Activated T-helper 1 cell treated with Interleukin-2 at 50 U/mL for 16 hours (primary cell): ENCODE measurements around the gene LYPLA2.
"Not testable (repeated sequence)": the region's sequence is repeated elsewhere in the genome, so short reads cannot be mapped to it uniquely, and the experiment has no call there.

Source experiments
- DNase-seq: peaks from one replicate; pipeline ENCODE4 v3.0.0-alpha.2; 2020; ENCODE audit warnings: low read depth

The LYPLA2 gene

GRCh38 chr1:23801338-23801748 is 10.4 kb downstream of the LYPLA2 start:
- DNase-seq: no peak

GRCh38 chr1:23801876-23802275 is 10.9 kb downstream of the LYPLA2 start:
- DNase-seq: no peak

- DNase-seq: not testable (repeated sequence)
These were observed 11.9 kb downstream of the LYPLA2 start for GRCh38 chr1:23802809-23803342.

- no peak for DNase-seq
These were observed 12.7 kb downstream of the LYPLA2 start for GRCh38 chr1:23803674-23804073.

DNA sequence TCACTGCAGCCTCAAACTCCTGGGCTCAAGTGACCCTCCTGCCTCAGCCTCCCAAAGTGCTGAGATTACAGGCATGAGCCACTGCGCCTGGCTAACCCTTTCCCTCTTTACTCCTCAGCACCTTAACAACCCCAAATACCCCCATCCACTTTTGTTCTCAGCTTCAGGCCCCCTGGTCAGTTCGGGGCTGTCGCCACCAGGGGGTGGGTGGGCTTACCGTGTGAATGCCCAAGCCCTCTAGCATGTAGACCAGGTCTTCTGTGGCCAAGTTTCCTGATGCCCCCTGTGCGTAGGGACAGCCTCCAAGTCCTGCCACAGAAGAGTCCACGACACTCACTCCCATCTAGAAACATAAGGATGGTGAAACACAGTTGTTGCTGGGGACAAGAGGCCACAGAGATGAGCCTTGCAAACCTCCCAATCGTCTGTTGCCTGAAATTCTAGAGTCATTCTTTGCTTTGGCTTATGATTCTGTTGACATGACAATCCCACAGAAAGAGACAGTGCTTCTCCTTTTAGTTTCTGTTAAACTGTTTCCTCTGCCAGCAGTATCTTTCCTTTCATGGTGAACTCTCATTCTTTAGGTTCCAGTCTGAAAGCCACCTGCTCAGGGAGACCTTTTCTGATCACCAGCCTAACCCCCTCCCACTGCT is 13.4 kb downstream of the LYPLA2 start:
- no peak for DNase-seq

DNA sequence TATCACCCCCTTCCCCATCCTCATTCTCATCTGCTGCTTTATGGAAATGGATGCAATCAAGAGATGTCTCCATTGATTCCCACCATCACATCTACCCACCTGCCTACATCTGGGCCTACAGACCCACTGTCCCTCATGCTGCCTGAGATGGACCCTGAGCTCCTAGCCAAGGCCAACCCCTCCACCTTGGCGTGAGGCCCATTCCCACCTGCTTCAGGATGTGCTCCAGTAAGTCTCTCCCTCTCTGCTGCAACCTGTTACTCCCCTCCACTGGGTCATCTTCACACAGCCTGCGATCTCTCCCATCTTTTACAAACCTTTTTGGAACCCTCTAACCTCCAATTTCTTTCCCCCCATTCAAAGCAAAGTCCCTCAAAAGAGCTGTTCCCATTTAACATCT is 14.1 kb downstream of the LYPLA2 start:
- DNase-seq: no peak

DNA sequence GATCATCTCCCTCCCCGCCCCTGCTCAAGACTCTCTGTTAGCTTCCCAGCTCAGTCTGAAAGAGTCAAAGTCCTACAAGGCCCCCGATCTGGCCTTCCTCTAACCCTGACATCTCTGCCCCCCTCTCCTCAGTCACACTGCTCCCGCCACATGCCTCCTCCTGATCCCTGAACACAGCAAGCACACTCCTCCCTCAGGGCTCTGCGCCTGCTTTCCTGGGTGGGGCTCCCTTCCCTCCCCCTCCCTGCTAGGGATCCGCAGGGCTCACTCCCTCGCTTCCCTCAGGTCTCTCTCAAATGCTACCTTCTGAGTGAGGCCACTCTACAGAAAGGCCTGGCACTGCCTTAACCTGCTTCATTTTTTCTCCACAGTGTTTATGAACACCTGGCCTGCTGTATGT is 15.3 kb downstream of the LYPLA2 start:
- DNase-seq: no peak

DNA sequence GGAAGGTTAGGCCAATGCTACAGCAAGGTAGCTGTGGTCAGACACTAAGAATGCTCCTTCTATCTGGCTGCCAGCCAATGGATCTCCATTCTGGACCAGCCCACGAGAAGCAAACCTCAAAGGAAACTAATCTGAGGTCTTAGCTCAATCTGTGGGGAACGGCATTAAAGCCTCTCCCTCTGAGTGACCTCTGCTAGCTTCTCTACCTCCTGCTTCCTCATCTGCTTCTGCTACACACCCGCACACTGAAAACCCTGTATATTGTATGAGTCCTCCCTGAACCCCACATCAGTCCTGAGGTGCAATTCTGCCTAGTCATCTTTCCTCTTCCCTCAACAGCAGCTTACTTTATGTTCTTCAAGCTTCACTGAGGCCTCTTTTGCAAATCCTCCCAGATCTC is 16.5 kb downstream of the LYPLA2 start:
- DNase-seq: no peak

GRCh38 chr1:23809751-23810171 is 18.8 kb downstream of the LYPLA2 start:
- DNase-seq: peak; percentile 69

- DNase-seq: no peak
These were observed 20.0 kb downstream of the LYPLA2 start for GRCh38 chr1:23810818-23811540.

- DNase-seq: no peak
These were observed 23.1 kb downstream of the LYPLA2 start for GRCh38 chr1:23814016-23814415.

GRCh38 chr1:23816361-23816760 is 25.4 kb downstream of the LYPLA2 start:
- no peak for DNase-seq

DNA sequence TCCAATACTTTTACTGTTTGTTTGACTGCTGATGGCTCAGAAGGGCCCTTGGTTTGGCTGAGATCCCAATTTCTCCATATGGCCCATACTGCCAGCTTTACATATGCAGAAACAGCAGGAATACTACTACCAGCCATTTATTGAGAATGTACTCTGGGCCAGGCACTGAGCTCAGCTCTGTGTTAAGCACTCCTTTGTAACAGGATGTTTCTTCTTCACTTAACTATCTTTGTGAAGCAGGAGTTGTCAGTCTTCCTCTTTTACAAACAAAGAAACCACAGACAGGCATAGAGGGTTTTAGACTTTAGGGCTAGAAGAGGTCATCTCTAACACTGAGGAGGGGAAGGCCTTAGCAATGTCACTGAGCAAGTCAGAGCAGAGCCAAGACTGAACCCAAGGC is 26.0 kb downstream of the LYPLA2 start:
- DNase-seq: no peak

DNA sequence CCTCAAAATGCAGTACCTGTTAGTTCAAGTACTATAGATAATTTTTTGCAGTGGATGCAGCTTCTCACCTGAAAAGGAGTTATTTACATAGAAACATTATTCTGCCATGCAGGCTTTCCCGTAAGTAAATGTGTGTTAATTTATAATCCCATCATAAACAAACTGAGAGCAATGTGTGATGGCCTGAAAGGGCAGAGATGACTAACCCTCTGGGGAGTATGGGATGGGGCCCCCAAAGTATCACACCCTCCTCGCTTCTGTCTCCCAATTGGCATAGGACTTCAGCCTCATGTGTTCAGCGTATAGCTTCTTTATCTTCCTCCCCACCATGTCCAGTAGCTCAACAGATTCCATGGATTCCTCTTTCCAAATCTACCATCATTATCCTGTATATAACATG is 26.7 kb downstream of the LYPLA2 start:
- no peak for DNase-seq

DNA sequence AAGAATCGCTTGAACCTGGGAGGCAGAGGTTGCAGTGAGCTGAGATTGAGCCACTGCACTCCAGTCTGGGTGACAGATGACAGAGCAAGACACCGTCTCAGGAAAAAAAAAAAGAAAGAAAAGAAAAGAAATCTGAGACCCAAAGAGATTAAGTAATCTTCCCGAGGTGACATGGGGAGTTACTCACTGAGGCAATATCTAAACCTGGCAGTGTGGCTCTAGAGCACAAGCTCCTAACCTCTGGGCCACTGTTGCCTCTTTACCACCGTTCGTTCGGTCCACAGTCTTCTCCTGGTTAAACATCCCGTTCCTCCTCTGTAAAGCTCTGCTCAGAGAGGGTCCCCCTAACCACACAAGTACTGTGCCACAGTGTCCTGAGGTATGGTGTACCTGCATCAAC is 32.8 kb downstream of the LYPLA2 start:
- DNase-seq: no peak

GRCh38 chr1:23824711-23825075 is 33.7 kb downstream of the LYPLA2 start:
- no peak for DNase-seq

DNA sequence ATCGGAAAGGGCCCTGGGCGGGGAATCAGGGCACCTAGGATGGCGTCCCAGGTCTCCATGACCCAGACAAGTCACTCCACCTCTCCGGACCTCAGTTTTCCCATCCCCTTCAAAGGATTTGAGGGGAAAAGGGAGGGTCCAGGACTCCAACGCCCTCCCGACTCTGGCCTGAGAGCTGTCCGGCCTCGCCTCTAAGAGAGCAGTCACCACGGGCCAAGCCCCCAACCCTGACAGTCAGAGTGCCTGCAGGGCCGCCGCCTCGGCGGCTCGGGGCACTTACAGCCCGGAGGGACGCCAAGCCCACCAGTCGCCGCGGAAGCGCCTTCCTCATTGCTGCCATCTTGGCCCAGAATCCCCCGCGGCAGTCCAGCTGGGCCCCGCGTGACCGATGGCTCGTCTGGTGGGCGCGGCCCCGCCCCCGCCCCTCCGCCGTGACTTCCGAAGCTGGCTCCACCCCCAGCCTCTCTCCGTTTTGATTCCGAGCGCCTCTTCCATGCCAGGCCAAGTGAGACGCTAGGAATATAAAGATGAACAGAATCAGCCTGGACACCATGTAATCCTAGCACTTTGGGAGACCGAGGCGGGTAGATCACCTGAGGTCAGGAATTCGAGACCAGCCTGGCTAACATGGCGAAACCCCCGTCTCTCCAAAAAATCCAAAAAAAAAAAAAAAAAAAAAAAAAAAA is 34.3 kb downstream of the LYPLA2 start, which contains the start of gene HMGCL:
HMGCL (minus strand) TSS at position 354 of the 686 bp plus-strand sequence; CDS start at position 340, 14 bp downstream.
- peak; percentile 80 for DNase-seq

GRCh38 chr1:23825762-23826522 is 35.0 kb downstream of the LYPLA2 start:
- DNase-seq: no peak

DNA sequence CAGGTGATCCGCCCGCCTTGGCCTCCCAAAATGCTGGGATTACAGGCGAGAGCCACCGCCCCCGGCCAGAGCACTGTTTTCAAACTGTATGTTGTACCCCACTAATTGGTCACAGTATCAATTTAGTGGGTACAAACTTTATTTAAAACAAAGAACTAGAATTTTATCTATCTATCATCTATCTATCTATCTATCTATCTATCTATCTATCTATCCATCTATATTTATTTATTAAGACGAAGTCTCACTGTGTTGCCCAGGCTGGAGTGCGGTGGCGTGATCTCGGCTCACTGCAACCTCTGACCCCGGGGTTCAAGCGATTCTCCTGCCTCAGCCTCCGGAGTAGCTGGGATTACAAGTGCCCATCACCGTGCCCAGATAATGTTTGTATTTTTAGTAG is 35.6 kb downstream of the LYPLA2 start:
- not testable (repeated sequence) for DNase-seq

GRCh38 chr1:23827717-23828116 is 36.8 kb downstream of the LYPLA2 start:
- DNase-seq: no peak

DNA sequence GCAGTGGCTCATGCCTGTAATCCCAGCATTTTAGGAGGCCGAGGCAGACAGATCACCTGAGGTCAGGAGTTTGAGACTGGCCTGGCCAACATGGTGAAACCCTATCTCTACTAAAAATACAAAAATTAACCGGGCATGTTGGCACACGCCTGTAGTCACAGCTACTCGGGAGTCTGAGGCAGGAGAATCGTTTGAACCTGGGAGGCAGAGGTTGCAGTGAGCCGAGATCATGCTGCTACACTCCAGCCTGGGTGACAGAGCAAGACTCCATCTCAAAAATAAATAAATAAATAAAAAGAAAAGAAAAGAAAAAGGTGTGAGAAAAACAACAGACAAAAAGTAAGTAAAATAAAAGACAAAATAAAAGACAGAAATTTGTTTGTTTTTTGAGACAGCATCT is 43.2 kb downstream of the LYPLA2 start:
- not testable (repeated sequence) for DNase-seq

GRCh38 chr1:23836037-23836436 is 45.1 kb downstream of the LYPLA2 start:
- no peak for DNase-seq
